ENCODE measurements around the gene SLX4IP.

- TF ChIP-seq CTCF (IDR thresholded peaks at IDR 0.05) (peak in 4 of 6 experiments; percentile 26 to 63 (median 39)), POLR2A (IDR thresholded peaks at IDR 0.05) (no peak)
These were observed 232.6 kb downstream of the SLX4IP start for GRCh38 chr20:10667560-10668167.
